HG02623 (cell line): ENCODE measurements around the gene SAT2.
A peak's percentile ranks its signal among the peaks of the same experiment; 100 is the strongest.
"Not testable (repeated sequence)": the region's sequence is repeated elsewhere in the genome, so short reads cannot be mapped to it uniquely, and the experiment has no call there.

Experiments used
- ATAC-seq: cut with Tn5 transposase; IDR thresholded peaks from one replicate; pipeline ENCODE4 v1.9.1; 2021; ENCODE audit warnings: moderate library complexity; ENCODE audit not compliant: unreplicated experiment

SAT2 gene

GRCh38 chr17:7636163-7636562 lies 8.5 kb upstream of the SAT2 start:
- no peak for ATAC-seq

- ATAC-seq: no peak
Observed at GRCh38 chr17:7634384-7634783, 6.8 kb upstream of the SAT2 start.

GRCh38 chr17:7633093-7633492 lies 5.5 kb upstream of the SAT2 start:
- no peak for ATAC-seq

- no peak for ATAC-seq
Observed at GRCh38 chr17:7632492-7632894, 4.9 kb upstream of the SAT2 start.

- no peak for ATAC-seq
Observed at GRCh38 chr17:7631398-7632380, 4.1 kb upstream of the SAT2 start.

GRCh38 chr17:7629939-7630571 lies 2.4 kb upstream of the SAT2 start, which contains the start of gene SHBG:
SHBG (plus strand) TSS chr17:7630135; CDS start chr17:7630173, 38 bp downstream.
- no peak for ATAC-seq

GRCh38 chr17:7626956-7627249 lies 718 bp downstream of the SAT2 start:
- ATAC-seq: no peak

- no peak for ATAC-seq
Observed at GRCh38 chr17:7626307-7626706, 1.3 kb downstream of the SAT2 start.

- ATAC-seq: not testable (repeated sequence)
Observed at GRCh38 chr17:7625749-7626148, 1.9 kb downstream of the SAT2 start.

- no peak for ATAC-seq
Observed at GRCh38 chr17:7623661-7624060, 4.0 kb downstream of the SAT2 start.

- no peak for ATAC-seq
Observed at GRCh38 chr17:7620835-7621234, 6.8 kb downstream of the SAT2 start.

- no peak for ATAC-seq
Observed at GRCh38 chr17:7618608-7619007, 9.0 kb downstream of the SAT2 start.

GRCh38 chr17:7615265-7615747 lies 12.3 kb downstream of the SAT2 start:
- ATAC-seq: no peak

- peak; percentile 82 for ATAC-seq
Observed at GRCh38 chr17:7614425-7615264, 13.0 kb downstream of the SAT2 start, which contains the start of gene FXR2. FXR2 (minus strand) TSS chr17:7614897; CDS start chr17:7614532, 365 bp downstream.

- ATAC-seq: no peak
Observed at GRCh38 chr17:7613769-7614424, 13.7 kb downstream of the SAT2 start.

GRCh38 chr17:7612294-7612640 lies 15.4 kb downstream of the SAT2 start:
- no peak for ATAC-seq

GRCh38 chr17:7611635-7612293 lies 15.9 kb downstream of the SAT2 start:
- ATAC-seq: no peak

GRCh38 chr17:7610641-7611040 lies 17.0 kb downstream of the SAT2 start:
- no peak for ATAC-seq

- no peak for ATAC-seq
Observed at GRCh38 chr17:7606280-7606679, 21.3 kb downstream of the SAT2 start.

GRCh38 chr17:7597561-7597960 lies 30.1 kb downstream of the SAT2 start:
- not testable (repeated sequence) for ATAC-seq
